Tibial nerve (tissue), 3 donors: ENCODE data around the gene CYP11A1.

Experiments
- CTCF ChIP-seq, 5 experiments: fragments of 200-600 bp in 3 of 5; fragments of 450-650 bp in 2 of 5; sonication (generic) in 3 of 5; IDR thresholded peaks; one replicate each; pipeline ENCODE4 v1.5.1; 2016 to 2019; ENCODE audit warnings: antibody characterized with exemption in 5 of 5, mild to moderate bottlenecking in 3 of 5, moderate library complexity in 2 of 5
- POLR2A ChIP-seq, 2 donors: fragments of 450-650 bp; IDR thresholded peaks; one replicate each; pipeline ENCODE4 v1.6.1; 2017; ENCODE audit warnings: antibody characterized with exemption in 2 of 2, mild to moderate bottlenecking in 2 of 2, moderate library complexity in 2 of 2

GRCh38 chr15:74320352-74321247 lies 46.8 kb downstream of the CYP11A1 start:
- TF ChIP-seq CTCF (IDR thresholded peaks at IDR 0.05) (peak; percentile 29 to 74 (median 52)), POLR2A (IDR thresholded peaks at IDR 0.05) (no peak)
